B cell (primary cell): ENCODE results near the gene CWF19L1. TPM values are rescaled to one million over a fixed set of nuclear protein-coding genes. Genes with fewer than 3 reads are reported as not detected.
"Not testable (repeated sequence)": the region's sequence is repeated elsewhere in the genome, so short reads cannot be mapped to it uniquely, and the experiment has no call there.

Source experiments
- ATAC-seq: fragments of 200-7000 bp; cut with Tn5 transposase; one replicate; pipeline ENCODE4 v1.10.0; 2021; ENCODE audit warnings: low read depth, mild to moderate bottlenecking, moderate number of reproducible peaks, moderate library complexity
- CTCF ChIA-PET: fragments of 350-600 bp; sonication (Branson Sonifier 250); formaldehyde crosslinking; loops from one replicate; lab custom pipeline; 2021; ENCODE audit warnings: antibody characterized with exemption, inconsistent platforms; lab: Charles Lee
- POLR2A ChIA-PET: fragments of 350-600 bp; sonication (Branson Sonifier 250); formaldehyde crosslinking; loops from one replicate; lab custom pipeline; 2021; ENCODE audit warnings: antibody characterized with exemption; lab: Charles Lee
- DNase-seq: peaks from one replicate; pipeline ENCODE4 v3.0.0; 2013
- H2AFZ ChIP-seq: 2 replicates; pipeline ENCODE4 v1.6.1; 2012; ENCODE audit warnings: mild to moderate bottlenecking, low read depth, low read length; ENCODE audit not compliant: insufficient read depth, poor library complexity, severe bottlenecking
- H3K27ac ChIP-seq, 2 donors: 1 replicate in 1 of 2; 2 replicates in 1 of 2; pipeline ENCODE4 v1.5.1; 2012 to 2013; ENCODE audit warnings: low read length in 2 of 2, mild to moderate bottlenecking in 2 of 2, moderate library complexity in 1 of 2
- H3K27me3 ChIP-seq, 4 experiments: fragments of 200-600 bp in 1 of 4; sonication (generic) in 1 of 4; replicated peaks in 1 of 4; 1 replicate in 2 of 4; 2 replicates in 2 of 4; pipeline versions ENCODE4 v1.6.1 to v1.7.0; 2013 to 2016; ENCODE audit warnings: low read length in 3 of 4, mild to moderate bottlenecking in 2 of 4, mixed read lengths in 1 of 4, moderate library complexity in 1 of 4; ENCODE audit not compliant: insufficient read depth in 4 of 4, control insufficient read depth in 3 of 4; ENCODE audit errors: control extremely low read depth in 1 of 4
- H3K36me3 ChIP-seq, 2 experiments: replicated peaks in 1 of 2; 1 replicate in 1 of 2; 2 replicates in 1 of 2; pipeline versions ENCODE4 v1.6.1 to v1.7.1; 2013; ENCODE audit warnings: low read length in 1 of 2; ENCODE audit not compliant: insufficient read depth in 2 of 2, control insufficient read depth in 1 of 2; ENCODE audit errors: control extremely low read depth in 1 of 2, extremely low read depth in 1 of 2
- H3K4me1 ChIP-seq, 2 donors: fragments of 200-600 bp in 1 of 2; sonication (generic) in 1 of 2; 1 replicate in 1 of 2; 2 replicates in 1 of 2; pipeline versions ENCODE4 v1.5.1 to v1.6.1; 2013 to 2017; ENCODE audit warnings: low read length in 2 of 2; ENCODE audit not compliant: control insufficient read depth in 2 of 2, insufficient read depth in 2 of 2
- H3K4me2 ChIP-seq: replicated peaks from 2 replicates; pipeline ENCODE3; 2012; ENCODE audit warnings: mild to moderate bottlenecking, low read depth, low read length; ENCODE audit not compliant: poor library complexity, severe bottlenecking
- H3K4me3 ChIP-seq, 5 experiments: fragments of 200-600 bp in 1 of 5; sonication (generic) in 1 of 5; 1 replicate in 3 of 5; 2 replicates in 2 of 5; pipeline versions ENCODE4 v1.5.1 to v1.7.0; 2011 to 2016; ENCODE audit warnings: low read length in 4 of 5, mild to moderate bottlenecking in 4 of 5, low read depth in 2 of 5, control low read depth in 1 of 5, moderate library complexity in 1 of 5; ENCODE audit not compliant: insufficient read depth in 1 of 5; ENCODE audit errors: control extremely low read depth in 1 of 5, extremely low read depth in 1 of 5
- H3K79me2 ChIP-seq: fragments of 200-600 bp; sonication (generic); one replicate; pipeline ENCODE4 v1.6.0; 2016; ENCODE audit warnings: low read length; ENCODE audit not compliant: control insufficient read depth, insufficient read depth
- H3K9ac ChIP-seq: fragments of 200-600 bp; sonication (generic); 2 replicates; pipeline ENCODE4 v1.6.1; 2017; ENCODE audit warnings: mild to moderate bottlenecking, low read length, moderate library complexity
- H3K9me3 ChIP-seq, 3 donors: one replicate each; pipeline versions ENCODE4 v1.6.1 to v1.7.1; 2013; ENCODE audit warnings: low read length in 2 of 3; ENCODE audit not compliant: control insufficient read depth in 2 of 3, insufficient read depth in 1 of 3; ENCODE audit errors: control extremely low read depth in 1 of 3
- H4K20me1 ChIP-seq: 2 replicates; pipeline ENCODE4 v1.6.0; 2012; ENCODE audit warnings: mild to moderate bottlenecking, low read length; ENCODE audit not compliant: insufficient read depth, control insufficient read depth, poor library complexity, severe bottlenecking
- H3K27ac Mint-ChIP-seq: one replicate; pipeline ENCODE4 v1.8.0; 2021; ENCODE audit warnings: mixed read lengths
- H3K27me3 Mint-ChIP-seq: one replicate; pipeline ENCODE4 v1.8.0; 2021; ENCODE audit warnings: mixed read lengths
- H3K4me1 Mint-ChIP-seq: one replicate; pipeline ENCODE4 v1.8.0; 2021; ENCODE audit warnings: mixed read lengths
- H3K4me3 Mint-ChIP-seq: one replicate; pipeline ENCODE4 v1.8.0; 2021; ENCODE audit warnings: mixed read lengths
- H3K9me3 Mint-ChIP-seq: one replicate; pipeline ENCODE4 v1.8.0; 2022; ENCODE audit warnings: mixed read lengths; ENCODE audit not compliant: insufficient read depth
- CTCF ChIP-seq: fragments of 200-600 bp; IDR thresholded peaks from one replicate; pipeline ENCODE4 v1.8.0; 2022; ENCODE audit warnings: antibody characterized with exemption, mild to moderate bottlenecking
- EZH2 ChIP-seq: IDR thresholded peaks from 2 replicates; pipeline ENCODE4 v1.6.1; 2012; ENCODE audit warnings: borderline replicate concordance, low read depth, mild to moderate bottlenecking, moderate library complexity, low read length; ENCODE audit not compliant: insufficient read depth, poor library complexity, severe bottlenecking
- WGBS: methylation state at CpG from one replicate; pipeline ENCODE4 v1.1.5; 2013; ENCODE audit warnings: missing lambda C conversion rate; ENCODE audit not compliant: insufficient coverage; 5-methylcytosine and 5-hydroxymethylcytosine counted together
- intact Hi-C: fragments of 100-400 bp; cut with micrococcal nuclease; formaldehyde crosslinking; loops from one replicate; pipeline ENCODE4 v1.10.0; 2022
- polyA plus RNA-seq: library from polyadenylated mRNA; depleted of rRNA; stranded (reverse); fragments of >200 nt; gene quantifications from 2 replicates; pipeline ENCODE4 v1.2.3, GENCODE V29; 2012
- total RNA-seq, 2 donors: library from RNA; stranded (reverse); fragments of 120-200 nt in 1 of 2; gene quantifications; 1 replicate in 1 of 2; 2 replicates in 1 of 2; pipeline versions ENCODE4 v1.2.3 to v1.2.4, GENCODE V29; 2013 to 2022

Gene CWF19L1
- total and polyA plus RNA-seq, 2 donors (not counting 1 experiment from before 2014, with no cell fraction given): 24.1 to 48.3 TPM

- Histone ChIP-seq H3K4me1 (peaks cover 48 to 53% of the 10 kb centered on the region in 2 donors), H3K4me3 (peak within 1 kb of the TSS; percentile 69 to 100 (median 99)), H4K20me1 (no peaks in the 10 kb centered on the region), H3K79me2 (peaks cover 92% of the 10 kb centered on the region), H3K36me3 (peaks cover 6 to 7% of the 10 kb centered on the region in 2 experiments), H2AFZ (peak within 1 kb of the TSS; percentile 95), H3K9me3 (no peaks in the 10 kb centered on the region), H3K27me3 (no peaks in the 10 kb centered on the region), H3K27ac (peak within 1 kb of the TSS; percentile 92 to 96), H3K4me2 (peak within 1 kb of the TSS; percentile 81), H3K9ac (peak within 1 kb of the TSS; percentile 99)
- Mint-ChIP-seq H3K27ac (peak within 1 kb of the TSS; percentile 96), H3K4me1 (peaks cover 35% of the 10 kb centered on the region), H3K4me3 (peak within 1 kb of the TSS; percentile 98), H3K27me3 (peaks cover 1% of the 10 kb centered on the region), H3K9me3 (no peaks in the 10 kb centered on the region)
- DNase-seq (peak; percentile 91), ATAC-seq (peak; percentile 90)
- CTCF ChIA-PET: interaction anchor here (1.2 to 2.1 kb wide), 2 partner anchors 41 to 249 kb away, joined by 3 to 6 read pairs; partner anchors contain the start of gene HIF1AN
- intact Hi-C loops: loop anchor here (1.0 to 5.0 kb wide), 6 partner anchors 19 to 700 kb away; partner anchors contain the start of genes CHUK, CWF19L1, ERLIN1 and HIF1AN
- no peak for TF ChIP-seq CTCF
- TF ChIP-seq EZH2: no peak
- WGBS: 2% methylated on average over 63 of the region's 63 CpGs
- POLR2A ChIA-PET: interaction anchor here (2.1 kb wide), 1 partner anchor 41 kb away, joined by 8 read pairs; no protein-coding TSS in a partner anchor
These were observed 18.9 kb upstream of the CWF19L1 start, which contains the start of gene BLOC1S2 for GRCh38 chr10:100286051-100287033. TSS of gene BLOC1S2 (minus strand) at chr10:100286680. CDS start at chr10:100286659, 21 bp downstream.

- peak overlapping the region; percentile 96 for H3K27ac Mint-ChIP-seq
- DNase-seq, H3K27me3 Mint-ChIP-seq, H3K9me3 ChIP-seq, H3K9me3 Mint-ChIP-seq, H2AFZ ChIP-seq, H4K20me1 ChIP-seq, ATAC-seq, H3K27me3 ChIP-seq: not testable (repeated sequence)
- WGBS: 87% methylated on average over 6 of the region's 12 CpGs
- peak overlapping the region; percentile 98 for H3K4me3 Mint-ChIP-seq
- intact Hi-C loops: loop anchor here (5.0 kb wide), 1 partner anchor 98 kb away; the partner anchor contains the start of gene ERLIN1
- peak overlapping the region; percentile 69 to 100 (median 99) for H3K4me3 ChIP-seq
- peak overlapping the region; percentile 92 to 96 for H3K27ac ChIP-seq
- H3K79me2 ChIP-seq: peaks cover 95% of the 10 kb centered on the region
- ChIA-PET CTCF (interaction anchor here (1.2 to 2.1 kb wide), 2 partner anchors 42 to 147 kb away, joined by 4 to 6 read pairs; no protein-coding TSS in a partner anchor), POLR2A (interaction anchor here (2.1 kb wide), 1 partner anchor 42 kb away, joined by 8 read pairs; no protein-coding TSS in a partner anchor)
- peaks cover 9 to 15% of the 10 kb centered on the region in 2 experiments for H3K36me3 ChIP-seq
- H3K4me1 ChIP-seq: peaks cover 51 to 53% of the 10 kb centered on the region in 2 donors
- peak overlapping the region; percentile 99 for H3K9ac ChIP-seq
- H3K4me1 Mint-ChIP-seq: peaks cover 41% of the 10 kb centered on the region
- peak overlapping the region; percentile 81 for H3K4me2 ChIP-seq
These were observed 17.9 kb upstream of the CWF19L1 start for GRCh38 chr10:100285326-100285725.
